Activated CD8-positive, alpha-beta memory T cell treated with anti-CD3 and anti-CD28 coated beads for 4 hours (primary cell): Measurements from ENCODE around the gene DAG1.

ENCODE experiments used
- DNase-seq, 2 donors: peaks; one replicate each; pipeline ENCODE4 v3.0.0-alpha.2; 2020; ENCODE audit warnings: low read depth in 2 of 2

Gene DAG1

GRCh38 chr3:49518016-49518415, 47.9 kb downstream of the DAG1 start:
- DNase-seq = no peak

DNA sequence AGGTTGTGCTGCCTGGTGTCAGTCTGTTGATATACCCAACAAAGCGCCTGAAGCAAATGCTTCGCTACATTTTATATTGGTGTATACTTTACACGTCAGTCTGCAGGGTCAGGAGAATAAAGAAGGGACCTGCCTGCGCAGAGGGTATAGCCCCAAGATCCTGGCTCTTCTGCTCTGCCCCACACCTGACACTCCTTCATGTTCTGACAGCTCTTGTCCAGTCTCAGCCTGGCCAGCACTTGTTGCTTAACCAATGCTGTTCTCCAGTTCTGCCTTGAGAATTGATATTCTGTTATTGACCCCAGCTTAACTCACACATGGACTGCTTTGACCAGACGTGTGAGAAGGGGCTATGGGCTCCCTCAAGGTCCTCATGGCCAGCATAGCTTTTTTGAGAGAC, 48.4 kb downstream of the DAG1 start:
- no peak for DNase-seq

- DNase-seq = no peak
Observed at GRCh38 chr3:49519296-49519695, 49.2 kb downstream of the DAG1 start.

GRCh38 chr3:49519916-49520385, 49.9 kb downstream of the DAG1 start:
- no peak for DNase-seq

GRCh38 chr3:49523756-49524747, 54.0 kb downstream of the DAG1 start:
- DNase-seq = no peak

- DNase-seq = no peak
Observed at GRCh38 chr3:49529567-49529966, 59.5 kb downstream of the DAG1 start.

GRCh38 chr3:49530231-49530630, 60.2 kb downstream of the DAG1 start:
- DNase-seq = no peak

DNA sequence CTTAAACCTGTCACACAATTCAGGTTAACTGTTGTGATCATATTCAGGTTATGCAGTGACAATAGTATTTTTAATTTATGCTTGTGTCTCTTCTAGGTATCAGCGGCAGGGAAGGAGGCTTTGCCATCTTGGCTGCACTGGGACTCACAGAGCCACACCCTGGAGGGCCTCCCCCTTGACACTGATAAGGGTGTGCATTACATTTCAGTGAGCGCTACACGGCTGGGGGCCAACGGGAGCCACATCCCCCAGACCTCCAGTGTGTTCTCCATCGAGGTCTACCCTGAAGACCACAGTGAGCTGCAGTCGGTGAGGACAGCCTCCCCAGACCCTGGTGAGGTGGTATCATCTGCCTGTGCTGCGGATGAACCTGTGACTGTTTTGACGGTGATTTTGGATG, 60.6 kb downstream of the DAG1 start:
- no peak for DNase-seq

GRCh38 chr3:49531218-49531617, 61.2 kb downstream of the DAG1 start:
- DNase-seq = no peak

- DNase-seq = no peak
Observed at GRCh38 chr3:49531715-49532114, 61.6 kb downstream of the DAG1 start.

DNA sequence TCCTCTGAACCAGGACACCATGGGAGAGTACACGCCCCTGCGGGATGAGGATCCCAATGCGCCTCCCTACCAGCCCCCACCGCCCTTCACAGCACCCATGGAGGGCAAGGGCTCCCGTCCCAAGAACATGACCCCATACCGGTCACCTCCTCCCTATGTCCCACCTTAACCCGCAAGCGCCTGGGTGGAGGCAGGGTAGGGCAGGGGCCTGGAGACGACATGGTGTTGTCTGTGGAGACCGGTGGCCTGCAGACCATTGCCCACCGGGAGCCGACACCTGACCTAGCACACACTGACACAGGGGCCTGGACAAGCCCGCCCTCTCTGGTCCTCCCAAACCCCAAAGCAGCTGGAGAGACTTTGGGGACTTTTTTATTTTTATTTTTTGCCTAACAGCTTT, 63.0 kb downstream of the DAG1 start:
- no peak for DNase-seq

- no peak for DNase-seq
Observed at GRCh38 chr3:49533786-49534519, 63.9 kb downstream of the DAG1 start.

- no peak for DNase-seq
Observed at GRCh38 chr3:49534581-49535441, 64.7 kb downstream of the DAG1 start.

DNA sequence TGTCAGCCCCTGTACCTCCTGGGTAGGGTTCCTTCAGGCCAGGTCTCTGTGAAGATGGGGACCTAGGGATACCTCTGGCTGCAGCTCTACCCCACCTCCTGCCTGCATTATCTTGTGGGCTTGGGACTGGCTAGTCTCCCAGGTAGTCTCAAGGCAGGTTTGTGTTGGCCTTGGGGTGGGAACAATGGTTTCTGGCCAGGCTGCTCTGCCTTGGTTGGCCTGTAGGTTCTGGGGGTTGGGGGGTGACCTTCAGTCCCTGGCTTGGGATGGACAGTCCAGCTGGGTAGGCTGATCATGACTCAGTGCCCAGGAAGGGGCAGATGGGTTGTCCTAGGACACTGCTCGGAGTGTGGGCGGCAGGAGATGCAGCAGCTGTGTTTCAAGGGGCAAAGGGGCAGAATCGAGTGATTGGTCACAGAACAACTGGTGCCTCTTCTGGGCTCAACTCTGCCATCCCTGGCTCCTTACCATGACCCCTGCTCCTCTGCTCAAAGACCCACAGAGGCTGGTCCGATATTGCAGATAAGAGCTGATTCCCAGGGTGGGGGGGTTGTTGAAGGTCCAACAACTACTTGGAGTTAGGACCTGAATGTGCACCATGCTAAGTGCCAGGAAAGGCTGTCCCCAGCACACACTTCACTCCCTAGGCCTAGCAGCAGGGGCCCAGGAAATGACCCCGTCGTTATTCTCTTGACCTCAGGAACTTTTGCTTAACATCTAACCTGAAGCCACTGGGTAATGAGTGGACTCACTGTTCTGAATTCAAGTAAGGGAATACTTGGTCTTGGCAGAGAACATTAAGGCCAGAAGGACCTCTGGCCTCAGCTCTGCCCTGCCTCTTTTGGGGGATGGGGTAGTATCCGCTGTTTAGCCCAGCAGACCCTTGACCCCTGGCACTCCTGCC, 66.2 kb downstream of the DAG1 start:
- no peak for DNase-seq

DNA sequence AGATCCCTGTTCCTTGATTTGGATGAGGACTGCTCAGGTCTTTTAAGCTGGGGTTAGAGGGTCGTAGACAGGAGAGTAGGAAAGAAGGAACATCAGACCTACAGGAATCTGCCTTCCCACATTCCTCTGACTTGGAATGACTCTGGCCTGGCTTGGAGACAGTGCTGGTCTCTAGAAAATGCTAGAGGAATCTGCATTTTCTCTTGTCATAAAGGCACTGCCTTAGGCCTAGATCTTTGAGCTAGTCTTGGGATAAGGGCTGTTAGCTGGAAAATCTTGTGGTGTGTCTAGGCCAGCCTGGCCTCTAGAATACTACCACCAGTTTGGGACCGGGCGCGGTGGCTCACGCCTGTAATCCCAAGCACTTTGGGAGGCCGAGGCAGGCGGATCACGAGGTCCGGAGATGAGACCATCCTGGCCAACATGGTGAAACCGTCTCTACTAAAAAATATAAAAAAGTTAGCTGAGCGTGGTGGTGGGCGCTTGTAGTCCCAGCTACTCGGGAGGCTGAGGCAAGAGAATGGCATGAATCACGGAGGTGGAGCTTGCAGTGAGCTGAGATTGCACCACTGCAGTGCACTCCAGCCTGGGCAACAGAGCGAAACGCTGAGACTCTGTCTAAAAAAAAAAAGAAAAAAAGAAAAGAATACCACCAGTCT, 66.9 kb downstream of the DAG1 start:
- no peak for DNase-seq

GRCh38 chr3:49539659-49540560, 69.8 kb downstream of the DAG1 start:
- DNase-seq = peak; percentile 79 to 85

GRCh38 chr3:49552087-49552486, 82.0 kb downstream of the DAG1 start:
- no peak for DNase-seq

- DNase-seq = no peak
Observed at GRCh38 chr3:49553324-49553691, 83.2 kb downstream of the DAG1 start.
